SHP77 treated with DMSO at 0.1 percent for 48 hours (cell line): ENCODE results near the gene XRCC4.

Experiments
- DNase-seq: peaks from one replicate; lab custom pipeline; 2025; lab: John Stamatoyannopoulos, UW

XRCC4 gene

DNA sequence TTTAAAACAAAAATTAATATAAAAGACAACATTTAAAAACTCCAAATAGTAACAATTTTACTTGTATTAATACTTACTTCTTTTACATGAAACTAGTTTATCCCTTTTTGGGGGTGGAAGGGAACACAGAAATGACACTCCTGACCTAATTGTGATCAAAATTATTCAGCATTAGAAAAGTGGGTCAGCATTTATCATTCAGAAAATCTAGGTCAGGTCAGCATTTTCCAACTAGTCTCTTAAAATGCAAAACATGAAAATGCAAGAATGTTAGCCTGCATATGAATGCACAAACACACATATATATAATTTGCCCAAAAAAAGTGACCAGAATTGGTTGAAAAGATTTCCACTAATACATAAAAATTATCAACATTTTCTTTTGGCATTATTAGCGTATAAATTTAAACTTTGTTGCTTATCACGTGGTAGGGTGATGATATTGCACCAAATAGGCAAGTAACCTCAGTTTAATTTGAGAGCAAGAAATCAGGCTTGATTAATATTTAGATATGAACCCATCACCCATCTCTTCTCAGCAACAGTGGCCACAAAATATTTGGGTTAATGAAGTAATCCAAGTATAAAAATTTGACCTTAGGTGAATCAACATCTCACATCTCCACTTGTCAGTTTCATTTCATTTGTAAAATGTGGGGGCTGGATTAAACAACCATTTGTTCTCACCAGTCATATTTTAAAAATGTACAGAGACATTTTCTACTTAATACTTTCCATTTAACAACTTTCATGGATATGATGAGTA, 5.9 kb upstream of the XRCC4 start:
- no peak for DNase-seq

DNA sequence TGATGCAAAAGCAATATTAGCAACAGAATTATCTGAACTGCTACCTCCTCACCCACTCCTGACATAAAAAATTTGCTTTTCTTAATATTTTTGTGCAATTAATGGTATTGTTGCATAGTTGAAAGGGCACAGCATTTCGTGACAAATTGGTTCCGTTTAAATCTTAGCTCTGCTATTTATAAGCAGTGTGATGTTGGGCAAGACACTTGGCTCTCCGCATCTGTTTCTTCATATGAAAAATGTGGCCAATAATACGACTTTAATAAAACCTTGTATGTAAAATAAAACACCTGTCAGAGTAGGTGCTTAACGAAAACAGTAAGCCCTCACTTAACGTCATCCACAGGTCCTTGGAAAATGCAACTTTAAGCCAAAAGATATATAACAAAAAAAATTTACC, 4.4 kb upstream of the XRCC4 start:
- no peak for DNase-seq

DNA sequence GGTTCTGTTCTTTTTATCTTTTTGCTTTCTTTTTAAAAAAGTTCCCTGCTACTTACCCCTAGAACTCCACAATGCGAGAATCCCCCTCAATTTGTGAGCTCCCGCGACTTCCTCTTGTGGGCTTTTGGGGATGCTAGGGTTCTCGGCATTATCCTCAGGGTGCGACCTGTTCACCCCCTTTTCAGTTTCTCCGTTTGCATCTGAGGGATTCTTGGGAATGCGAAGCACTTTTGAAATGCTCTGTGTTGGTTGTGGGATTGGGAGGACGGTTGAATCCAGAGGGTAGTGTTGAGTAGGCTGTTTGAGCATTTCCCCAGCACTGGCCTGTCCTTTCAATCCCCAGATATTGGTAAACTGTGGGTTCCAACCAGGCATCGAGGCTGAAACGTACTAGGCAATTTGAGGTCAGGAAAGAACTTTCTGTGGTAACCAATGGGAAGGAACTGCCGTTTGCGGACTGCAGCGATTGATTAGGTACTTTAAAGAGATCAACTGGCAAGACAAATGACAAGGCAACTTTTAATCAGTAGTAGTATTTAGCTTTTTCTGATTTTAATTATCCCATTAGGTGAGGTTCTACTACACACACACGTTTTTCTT, 415 bp downstream of the XRCC4 start:
- DNase-seq, result no peak

DNA sequence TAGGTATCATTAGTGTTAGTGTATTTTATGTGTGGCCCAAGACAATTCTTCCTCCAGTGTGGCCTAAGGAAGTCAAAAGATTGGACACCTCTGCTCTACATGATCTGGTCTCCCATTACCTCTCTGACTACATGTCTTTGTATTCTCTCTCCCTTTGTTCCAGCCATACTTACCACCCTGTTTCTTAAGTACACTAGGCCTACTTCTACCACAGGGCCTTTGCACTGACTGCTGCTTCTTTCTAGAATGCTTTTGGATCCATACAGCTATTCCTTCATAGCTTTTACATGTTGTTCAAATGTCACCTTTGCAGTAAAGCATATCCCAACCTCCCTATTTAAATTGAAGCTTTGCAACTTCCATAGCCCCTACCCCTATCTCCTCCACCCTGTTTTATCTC, 5.4 kb downstream of the XRCC4 start:
- no peak for DNase-seq

DNA sequence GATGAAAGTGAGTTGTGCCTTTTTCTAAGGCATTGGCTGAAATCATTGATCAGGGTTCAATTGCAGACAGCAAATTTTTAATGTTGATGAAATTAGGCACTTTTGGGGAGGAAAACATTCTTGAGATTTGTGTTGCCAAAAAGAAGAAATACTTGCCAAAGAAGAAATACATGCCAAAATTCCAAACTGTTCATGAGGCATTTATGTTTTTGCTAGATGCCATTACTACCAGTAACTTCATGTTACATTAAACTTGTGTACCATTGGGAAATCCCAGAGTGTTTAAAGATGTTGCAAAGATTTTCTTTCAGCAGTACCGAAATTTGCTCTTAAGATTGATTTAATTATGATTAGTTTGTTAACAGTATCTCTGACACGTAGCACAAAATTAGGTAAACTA, 7.0 kb downstream of the XRCC4 start:
- no peak for DNase-seq

DNA sequence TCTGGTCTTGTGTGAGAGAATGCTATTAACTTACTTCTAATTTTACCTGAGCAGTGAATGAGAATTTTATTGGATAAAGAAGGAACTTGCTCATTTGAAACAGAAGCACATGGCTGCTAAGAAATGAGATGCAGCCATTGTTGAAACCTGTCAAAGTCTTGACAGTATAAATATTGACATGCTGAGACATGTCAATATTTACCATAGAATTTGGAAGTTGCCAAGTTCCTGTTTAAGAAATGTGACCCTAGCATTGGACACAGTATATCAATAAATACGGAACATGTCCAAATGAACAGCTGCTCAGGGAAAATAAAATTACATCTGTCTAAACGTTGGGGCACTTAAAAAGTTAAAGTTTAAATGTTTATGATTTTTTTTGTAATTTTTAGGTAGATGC, 7.8 kb downstream of the XRCC4 start:
- no peak for DNase-seq

DNA sequence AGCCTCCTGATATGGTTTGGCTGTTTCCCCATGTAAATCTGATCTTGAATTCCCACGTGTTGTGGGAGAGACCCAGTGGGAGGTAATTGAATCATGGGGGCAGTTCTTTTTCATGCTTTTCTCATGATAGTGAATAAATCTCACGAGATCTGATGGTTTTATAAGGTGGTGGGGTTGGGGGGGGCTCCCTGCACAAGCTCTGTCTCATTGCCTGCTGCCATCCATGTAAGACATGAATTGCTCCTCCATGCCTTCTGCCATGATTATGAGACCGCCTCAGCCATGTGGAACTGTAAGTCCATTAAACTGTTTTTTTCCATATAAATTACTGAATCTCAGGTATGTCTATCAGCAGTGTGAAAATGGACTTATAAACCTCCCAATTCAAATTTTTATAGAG, 12.8 kb downstream of the XRCC4 start:
- DNase-seq, result no peak

DNA sequence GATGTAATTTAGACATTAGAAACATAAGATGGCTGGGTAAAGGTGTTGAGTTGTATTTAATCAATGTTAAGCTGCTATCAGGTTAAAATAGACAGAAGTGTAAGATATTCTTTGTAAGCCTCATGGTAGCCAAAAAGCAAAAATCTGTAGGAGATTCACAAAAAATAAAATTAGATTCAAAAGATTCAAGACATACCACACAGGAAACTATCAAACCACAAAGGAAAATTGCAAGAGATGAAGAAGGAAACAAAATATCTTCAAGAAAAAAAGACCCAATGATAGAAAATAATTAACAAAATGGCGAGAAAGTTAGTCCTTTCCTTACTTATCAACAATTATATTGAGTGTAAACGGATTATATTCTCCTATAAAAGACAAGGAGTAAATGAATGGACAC, 15.3 kb downstream of the XRCC4 start:
- no peak for DNase-seq

DNA sequence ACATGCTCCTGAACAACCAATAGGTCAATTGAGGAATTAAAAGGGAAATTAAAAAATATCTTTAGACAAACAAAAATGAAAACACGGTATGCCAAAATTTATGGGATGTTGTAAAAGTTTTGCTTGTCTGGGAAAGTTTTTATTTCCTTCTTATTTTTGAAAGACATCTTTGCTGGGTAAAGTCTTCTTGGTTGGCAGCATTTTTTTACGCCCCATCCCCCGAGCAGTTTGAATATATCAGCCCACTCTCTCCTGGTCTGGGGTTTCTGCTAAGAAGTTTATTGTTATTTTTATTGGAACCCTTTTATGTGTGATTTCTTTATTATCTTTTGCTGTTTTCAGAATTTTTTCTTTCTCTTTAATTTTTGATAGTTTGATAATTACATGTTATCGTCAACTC, 16.3 kb downstream of the XRCC4 start:
- no peak for DNase-seq

DNA sequence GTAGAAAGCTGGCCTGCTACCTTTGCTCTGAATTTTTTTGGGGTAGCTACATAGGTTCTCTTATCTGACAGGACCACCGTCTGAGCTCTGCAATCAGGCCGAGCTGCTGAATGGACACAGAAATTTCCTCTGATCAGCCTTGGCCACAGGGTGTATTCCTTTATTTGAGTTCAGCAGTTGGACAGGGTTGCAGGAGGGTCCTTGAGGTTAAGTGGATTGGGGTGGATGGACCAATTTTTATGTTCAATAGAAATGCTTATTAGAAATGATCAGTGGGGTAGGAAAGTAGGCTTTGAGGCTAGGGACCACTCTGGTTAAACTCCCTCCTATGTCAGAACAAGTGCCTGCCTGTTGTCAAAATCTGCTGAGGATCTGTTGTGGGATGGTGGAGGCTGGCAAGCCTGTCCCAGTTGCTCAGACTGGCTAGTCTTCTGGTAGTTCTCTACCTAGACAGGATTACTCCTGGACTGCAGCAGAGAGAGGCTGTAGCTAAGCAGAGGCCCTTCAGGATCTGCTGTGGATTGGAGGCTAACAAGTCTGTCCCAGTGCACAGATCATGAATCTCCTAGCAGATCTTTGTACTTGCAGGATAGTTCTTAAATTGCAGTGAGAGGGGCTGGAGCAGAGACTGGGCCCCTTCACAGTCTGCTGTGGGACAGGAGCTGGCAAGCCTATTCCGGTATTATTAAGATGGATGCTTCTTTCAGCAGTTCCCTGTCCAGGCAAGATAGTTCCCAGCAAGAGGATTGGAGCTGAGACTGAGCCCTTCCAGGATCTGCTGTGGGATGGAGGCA, 18.0 kb downstream of the XRCC4 start:
- no peak for DNase-seq

DNA sequence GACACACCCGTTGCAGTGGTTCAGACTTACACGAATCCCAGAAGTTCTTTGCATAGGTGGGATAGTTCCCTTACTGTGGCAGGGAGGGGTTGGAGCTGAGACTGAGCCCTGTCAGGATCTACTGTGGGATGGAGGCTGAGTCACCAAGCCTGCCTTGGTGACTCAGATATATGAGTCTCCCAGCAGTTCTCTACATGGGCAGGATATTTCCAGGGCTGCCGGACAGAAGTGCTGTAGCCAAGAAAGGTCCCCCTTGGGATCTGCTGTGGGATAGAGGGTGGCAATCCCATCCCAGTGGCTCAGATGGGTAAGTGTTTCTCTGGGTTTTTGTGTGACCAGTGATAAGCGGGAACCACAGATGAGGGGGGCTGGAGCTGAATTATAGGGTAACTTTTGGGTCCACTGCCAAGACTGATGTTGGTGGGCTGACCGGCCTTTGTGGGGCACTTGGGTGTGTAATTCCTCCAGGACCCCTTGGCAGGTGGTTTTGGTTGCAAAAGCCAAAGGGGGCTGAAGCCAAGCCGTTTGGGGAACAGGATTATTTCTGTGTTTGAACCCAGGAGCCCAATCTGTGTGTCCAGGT, 18.7 kb downstream of the XRCC4 start:
- DNase-seq, result no peak

DNA sequence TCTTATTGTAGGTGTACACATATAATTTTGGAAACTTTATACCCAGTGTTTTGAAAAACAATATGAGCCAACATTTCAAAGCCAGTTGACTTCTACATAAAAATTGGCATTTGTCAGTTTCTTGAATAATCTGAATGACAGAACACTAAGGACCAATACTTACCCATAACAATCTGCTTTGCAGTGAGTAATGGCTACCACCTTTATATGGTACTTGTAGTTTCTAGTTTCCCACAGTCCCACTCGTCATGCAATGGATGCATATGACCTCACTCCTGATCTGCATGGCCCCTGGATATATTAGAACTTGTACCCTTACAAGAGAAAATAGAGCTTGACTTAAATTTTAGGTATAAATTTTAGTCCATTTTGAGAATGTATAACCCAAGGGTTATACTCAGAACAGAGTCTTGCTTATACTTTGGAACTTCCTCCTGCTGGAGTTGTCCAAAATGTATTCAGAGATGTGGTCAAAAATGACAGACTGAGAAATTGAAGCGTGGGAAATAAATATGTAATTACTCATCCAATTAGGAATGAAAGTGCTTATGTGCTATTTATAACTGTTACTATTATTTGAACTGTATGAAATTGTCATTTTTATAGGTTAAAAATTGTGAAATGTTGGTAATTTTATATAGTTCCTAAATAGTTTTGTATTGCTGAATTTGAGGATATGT, 19.5 kb downstream of the XRCC4 start:
- no peak for DNase-seq

DNA sequence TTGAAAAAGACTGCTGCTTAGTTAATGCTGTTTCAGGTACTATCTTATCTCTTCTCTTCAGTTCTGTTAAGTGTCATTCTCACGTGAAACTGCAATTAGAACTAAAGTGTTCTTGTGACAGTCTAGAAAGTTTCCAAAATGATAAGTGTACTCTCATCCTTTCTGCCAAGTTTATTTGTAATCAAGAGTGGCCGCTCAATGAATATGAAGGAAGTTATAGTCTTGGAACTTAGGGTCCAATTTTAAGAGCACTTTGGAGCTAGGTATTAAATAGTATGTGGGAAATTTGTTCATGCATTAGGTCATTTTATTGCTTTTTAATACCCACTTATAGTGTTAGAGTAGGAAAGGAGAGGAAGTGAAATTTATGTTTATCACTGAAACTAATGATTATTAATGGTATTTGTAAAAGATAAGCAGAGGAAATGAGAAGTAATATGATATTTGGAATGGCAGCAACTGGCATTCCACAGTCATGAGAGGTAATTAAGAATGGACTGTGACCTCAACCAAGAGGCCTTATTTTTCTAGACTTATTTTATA, 20.4 kb downstream of the XRCC4 start:
- no peak for DNase-seq

DNA sequence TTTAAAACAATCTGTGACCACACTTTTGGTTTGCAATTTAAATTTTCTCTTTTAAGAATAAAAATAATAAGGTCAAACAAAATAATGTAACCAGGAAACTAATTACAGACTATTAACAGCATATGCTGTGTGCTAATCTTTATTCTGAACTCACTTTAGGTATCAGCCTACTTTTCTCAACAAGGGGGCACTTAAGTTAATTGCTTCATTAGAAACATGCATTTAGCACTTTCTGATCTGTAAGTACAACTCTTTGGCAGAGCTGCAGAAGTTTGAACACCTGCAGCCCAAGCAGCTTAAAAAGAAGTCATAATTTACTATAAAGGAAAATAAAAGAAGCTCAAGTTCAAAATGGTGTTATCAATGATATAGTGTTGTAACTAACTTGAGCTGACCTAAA, 21.7 kb downstream of the XRCC4 start:
- no peak for DNase-seq

DNA sequence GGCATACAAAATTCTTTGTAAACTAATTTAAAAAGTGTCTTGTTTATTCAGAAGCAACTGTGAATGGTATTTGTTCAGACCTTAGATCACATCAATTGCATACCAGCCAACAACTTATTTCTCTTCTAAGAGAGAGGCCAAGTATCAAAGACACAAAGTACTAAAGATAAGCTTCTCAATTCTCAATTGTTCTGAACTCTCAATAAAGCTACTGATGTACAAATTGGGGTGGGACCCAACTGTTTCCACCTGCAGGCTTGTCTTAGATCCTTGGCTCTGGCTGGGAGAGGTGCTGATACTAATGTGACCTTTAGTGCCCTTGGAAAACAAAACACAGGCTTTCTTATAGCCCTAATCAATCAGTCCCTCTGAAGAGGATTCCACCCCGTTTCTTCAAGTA, 22.1 kb downstream of the XRCC4 start:
- DNase-seq, result no peak

DNA sequence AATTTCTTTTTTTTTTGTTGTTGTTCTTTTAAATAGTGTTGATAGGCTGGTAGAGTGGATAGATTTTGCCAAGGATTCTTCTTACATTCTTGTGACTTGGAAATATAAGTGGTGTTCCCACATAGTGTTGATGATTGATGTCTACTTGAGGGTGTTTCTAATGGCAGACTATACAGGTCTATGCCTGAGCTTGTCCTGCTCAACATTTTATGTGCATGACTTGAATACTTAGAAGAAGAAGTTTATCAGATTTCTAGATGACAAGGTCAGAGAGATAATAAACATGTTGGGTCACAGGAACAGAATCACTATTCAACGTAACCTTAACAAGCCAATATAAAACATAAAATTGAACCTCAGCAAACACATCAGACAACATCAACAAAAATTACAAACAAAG, 24.2 kb downstream of the XRCC4 start:
- no peak for DNase-seq

DNA sequence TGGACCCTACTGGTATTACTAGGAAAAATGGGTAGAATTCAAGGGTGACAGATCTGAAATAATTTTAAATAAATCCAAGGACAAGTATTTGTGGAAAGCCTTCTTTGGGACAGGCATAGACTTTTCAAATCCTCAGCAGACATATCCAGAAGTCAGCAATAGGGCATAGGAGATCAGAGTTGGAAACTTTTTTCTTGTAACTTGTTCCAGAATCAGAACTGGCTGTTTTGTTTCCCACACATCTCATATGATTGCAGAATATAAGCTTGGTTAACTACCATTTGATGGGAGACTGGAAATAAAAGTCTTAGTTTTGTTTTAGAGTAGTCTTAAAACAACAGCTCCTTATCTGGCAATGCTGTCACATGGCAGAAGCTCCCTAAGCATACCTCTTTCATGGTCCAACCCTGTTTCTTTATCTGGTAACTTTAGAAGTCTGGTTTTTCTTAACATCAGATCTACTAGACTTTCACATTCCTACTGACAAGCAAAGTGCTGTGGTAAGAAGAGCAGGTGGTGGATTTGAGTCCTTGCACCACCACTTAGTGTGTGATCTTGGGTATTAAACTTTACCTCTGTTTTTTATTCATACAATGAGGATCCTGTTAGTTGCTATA, 25.1 kb downstream of the XRCC4 start:
- no peak for DNase-seq

DNA sequence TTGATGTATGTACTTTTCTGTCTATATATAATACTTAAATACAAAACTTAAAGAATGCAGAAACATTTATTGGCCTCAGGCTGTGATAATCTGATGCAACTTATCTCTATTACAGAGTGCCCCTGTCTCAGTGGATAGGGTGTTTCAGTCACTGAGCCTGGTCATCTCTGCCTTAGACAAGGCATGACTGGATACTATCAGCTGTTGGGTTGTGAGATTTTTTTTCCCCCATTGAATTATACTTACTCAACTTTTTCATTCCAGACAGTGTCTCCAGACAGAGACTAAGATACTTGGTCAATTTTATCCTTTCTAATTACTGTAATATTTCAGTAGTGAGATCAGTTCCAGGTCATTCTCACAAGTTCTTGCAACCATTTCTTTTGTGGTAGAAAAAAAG, 26.7 kb downstream of the XRCC4 start:
- no peak for DNase-seq

DNA sequence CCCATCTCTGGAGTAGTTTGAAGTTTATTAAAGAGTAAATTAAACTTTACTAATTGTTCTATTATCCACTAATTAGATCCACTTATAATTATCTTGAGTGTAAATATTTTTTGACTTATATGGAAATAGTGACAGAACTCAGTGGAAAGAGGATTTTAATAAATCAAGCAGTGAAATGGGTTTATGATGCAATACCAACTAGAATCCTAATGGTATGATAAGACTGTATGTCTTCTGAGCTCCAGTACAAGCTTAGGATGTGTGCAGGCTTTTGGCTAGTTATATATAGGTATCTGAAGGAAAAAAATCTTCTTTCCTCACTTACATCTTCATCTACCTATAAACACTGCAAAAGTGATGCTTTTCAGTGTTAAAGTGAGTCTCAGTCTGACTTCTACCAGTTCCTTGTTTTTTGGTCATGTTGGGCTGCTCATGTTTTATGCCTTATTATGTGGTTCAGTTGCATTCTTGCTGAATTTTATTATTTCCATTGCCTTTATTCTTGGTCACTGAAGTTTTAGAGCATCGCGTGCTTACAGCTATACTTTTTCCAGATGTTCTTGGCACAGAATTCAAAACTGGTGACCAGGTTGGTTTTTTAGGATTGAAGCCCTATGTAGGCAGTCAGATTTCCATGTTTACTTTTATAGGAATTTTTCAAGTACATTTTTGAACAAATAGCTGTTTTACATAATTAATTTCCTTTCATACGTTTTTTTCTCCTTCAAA, 30.5 kb downstream of the XRCC4 start:
- DNase-seq, result no peak

DNA sequence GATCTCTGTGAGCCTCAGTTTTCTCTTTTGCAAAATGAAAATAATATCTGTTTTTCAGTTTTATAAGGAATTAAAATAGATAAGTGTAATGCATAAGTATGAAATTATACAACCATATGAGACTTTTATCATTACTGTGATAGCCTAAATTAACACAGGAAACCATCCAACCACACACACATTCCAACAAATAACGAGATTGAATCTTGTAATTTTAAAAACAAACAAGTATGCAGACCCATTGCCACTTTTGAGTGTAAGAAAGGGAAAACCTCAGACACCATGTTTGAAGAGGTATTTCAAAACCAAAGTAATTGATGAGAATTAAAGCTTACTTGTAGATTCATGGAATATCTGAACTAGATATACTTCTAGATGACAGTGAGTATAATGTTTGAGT, 32.0 kb downstream of the XRCC4 start:
- no peak for DNase-seq

DNA sequence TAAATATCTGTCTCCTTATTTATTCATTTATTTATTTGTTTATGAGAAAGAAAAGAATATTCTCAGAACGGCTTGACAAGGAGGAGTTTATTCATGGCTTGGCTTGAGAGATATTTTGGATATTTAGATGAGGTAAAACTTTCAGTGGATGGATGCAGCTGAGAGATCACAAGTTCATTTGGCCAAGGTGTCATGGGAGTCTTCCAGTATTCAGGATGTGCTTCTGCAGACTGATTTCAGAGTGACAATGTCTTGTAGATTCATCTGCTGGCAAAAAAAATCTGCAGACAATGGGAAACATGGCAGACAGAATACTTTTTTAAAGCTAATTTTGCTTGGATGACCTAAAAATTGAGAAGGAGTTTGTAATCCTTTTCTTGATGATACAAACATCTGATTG, 38.5 kb downstream of the XRCC4 start:
- DNase-seq, result no peak
